HepG2 (cell line): ENCODE results near the gene NOTCH4.

Experiments
- BHLHE40 ChIP-seq: IDR thresholded peaks from 2 replicates; pipeline ENCODE4 v1.6.1; 2011; ENCODE audit warnings: low read length, improper control_type of control experiment
- CCAR2 ChIP-seq: fragments of 200-400 bp; formaldehyde crosslinking; optimal IDR thresholded peaks from 2 replicates; pipeline ENCODE3; 2018; ENCODE audit warnings: low read depth, mild to moderate bottlenecking, low read length, moderate library complexity
- CTCF ChIP-seq: sonication (generic); formaldehyde crosslinking; IDR thresholded peaks from 2 replicates; pipeline ENCODE4 v1.5.0; 2020; ENCODE audit warnings: mild to moderate bottlenecking, missing genetic modification reagents, moderate library complexity
- FOXM1 ChIP-seq: sonication (generic); formaldehyde crosslinking; IDR thresholded peaks from 2 replicates; pipeline ENCODE4 v1.5.0; 2020; ENCODE audit warnings: missing genetic modification reagents
- ISX ChIP-seq: sonication (generic); formaldehyde crosslinking; conservative IDR thresholded peaks from 2 replicates; pipeline ENCODE4 v1.5.0; 2020; ENCODE audit warnings: missing genetic modification reagents
- PCBP1 ChIP-seq: fragments of 200-400 bp; formaldehyde crosslinking; IDR thresholded peaks from 2 replicates; pipeline ENCODE4 v1.6.1; 2017; ENCODE audit warnings: mild to moderate bottlenecking, low read depth, low read length, borderline replicate concordance
- PHF20 ChIP-seq: sonication (generic); formaldehyde crosslinking; IDR thresholded peaks from 2 replicates; pipeline ENCODE4 v1.5.0; 2020; ENCODE audit warnings: mild to moderate bottlenecking, missing genetic modification reagents
- POLR2A ChIP-seq, 2 experiments: IDR thresholded peaks; 2 replicates each; pipeline ENCODE4 v1.6.1; 2011; ENCODE audit warnings: low read depth in 2 of 2, low read length in 2 of 2, mild to moderate bottlenecking in 1 of 2, moderate library complexity in 1 of 2; ENCODE audit not compliant: insufficient read depth in 1 of 2
- SIN3A ChIP-seq: IDR thresholded peaks from 2 replicates; pipeline ENCODE4 v1.6.1; 2011; ENCODE audit warnings: low read depth, mild to moderate bottlenecking, control low read depth, low read length, borderline replicate concordance

- no peak for TF ChIP-seq FOXM1
- no peak for TF ChIP-seq PCBP1
- TF ChIP-seq CTCF (CRISPR knock-in tag) = no peak
- no peak for TF ChIP-seq BHLHE40
- no peak for TF ChIP-seq CCAR2
- no peak for TF ChIP-seq POLR2A (IDR thresholded peaks at IDR 0.05; ENCODE audit: insufficient read depth in 1 of 2, low read depth in 2 of 2, low read length in 2 of 2)
- TF ChIP-seq SIN3A = no peak
- TF ChIP-seq ISX (CRISPR knock-in tag) = no peak
- no peak for TF ChIP-seq PHF20 (CRISPR knock-in tag)
Observed at GRCh38 chr6:32149932-32150870, 73.7 kb downstream of the NOTCH4 start.
